Fibroblast of lung (primary cell): ENCODE data around the gene VPS37C. TPM values are rescaled to one million over a fixed set of nuclear protein-coding genes. Genes with fewer than 3 reads are reported as not detected.

Experiments used
- DNase-seq, 2 donors: peaks; one replicate each; pipeline versions ENCODE4 v3.0.0 to v3.0.0-alpha.2; 2010; ENCODE audit warnings: low read depth in 2 of 2
- H2AFZ ChIP-seq: 2 replicates; pipeline ENCODE4 v1.5.1; 2012; ENCODE audit warnings: low read length, control low read depth, inconsistent platforms
- H3K27ac ChIP-seq: 2 replicates; pipeline ENCODE4 v1.5.1; 2011; ENCODE audit warnings: low read length, control low read depth; ENCODE audit not compliant: insufficient read depth
- H3K27me3 ChIP-seq: 2 replicates; pipeline ENCODE4 v1.5.1; 2011; ENCODE audit warnings: mild to moderate bottlenecking, low read length; ENCODE audit not compliant: control insufficient read depth, insufficient read depth
- H3K36me3 ChIP-seq: 2 replicates; pipeline ENCODE4 v1.5.1; 2011; ENCODE audit warnings: low read length; ENCODE audit not compliant: control insufficient read depth, insufficient read depth
- H3K4me1 ChIP-seq: 2 replicates; pipeline ENCODE4 v1.5.1; 2011; ENCODE audit warnings: low read length; ENCODE audit not compliant: control insufficient read depth, insufficient read depth; ENCODE audit errors: extremely low read depth
- H3K4me2 ChIP-seq: 2 replicates; pipeline ENCODE4 v1.5.1; 2011; ENCODE audit warnings: low read length, control low read depth; ENCODE audit not compliant: insufficient read depth; ENCODE audit errors: extremely low read depth
- H3K4me3 ChIP-seq, 4 experiments: fragments of 200-600 bp in 1 of 4; sonication (generic) in 1 of 4; replicated peaks in 1 of 4; 2 replicates each; pipeline ENCODE4 v1.5.1; 2011 to 2016; ENCODE audit warnings: low read length in 4 of 4, low read depth in 3 of 4, mild to moderate bottlenecking in 3 of 4, control low read depth in 2 of 4, inconsistent platforms in 1 of 4, mixed read lengths in 1 of 4; ENCODE audit not compliant: insufficient read depth in 1 of 4; ENCODE audit errors: control extremely low read depth in 1 of 4
- H3K79me2 ChIP-seq: 2 replicates; pipeline ENCODE4 v1.5.1; 2012; ENCODE audit warnings: mild to moderate bottlenecking, low read length, inconsistent platforms; ENCODE audit not compliant: control insufficient read depth, insufficient read depth
- H3K9ac ChIP-seq: 2 replicates; pipeline ENCODE4 v1.5.1; 2011; ENCODE audit warnings: mild to moderate bottlenecking, low read length, control low read depth; ENCODE audit not compliant: insufficient read depth
- H3K9me3 ChIP-seq: 2 replicates; pipeline ENCODE4 v1.5.1; 2012; ENCODE audit warnings: low read depth, low read length; ENCODE audit not compliant: control insufficient read depth, insufficient read depth
- H4K20me1 ChIP-seq: 2 replicates; pipeline ENCODE4 v1.5.1; 2011; ENCODE audit warnings: low read length; ENCODE audit not compliant: control insufficient read depth, insufficient read depth; ENCODE audit errors: extremely low read depth
- EZH2 ChIP-seq: IDR thresholded peaks from 2 replicates; pipeline ENCODE4 v1.5.1; 2012; ENCODE audit warnings: low read length, control low read depth, mild to moderate bottlenecking; ENCODE audit errors: missing control alignments
- polyA plus RNA-seq, 2 donors: library from polyadenylated mRNA; depleted of rRNA in 1 of 2; stranded (reverse) in 1 of 2; unstranded in 1 of 2; fragments of >200 nt; gene quantifications; 2 replicates each; pipeline ENCODE4 v1.2.1, GENCODE V29; 2011 to 2012; ENCODE audit warnings: missing spikeins in 1 of 2
- total RNA-seq: library from RNA; depleted of rRNA; stranded (reverse); fragments of >200 nt; gene quantifications from 2 replicates; pipeline ENCODE4 v1.2.1, GENCODE V29; 2014
- TF ChIP-seq, protein P1 (sequence below), 2 donors: IDR thresholded peaks in 1 of 2; conservative IDR thresholded peaks in 1 of 2; 1 replicate in 1 of 2; 2 replicates in 1 of 2; pipeline ENCODE4 v1.5.1; 2011 to 2012; ENCODE audit warnings: low read length in 2 of 2, control low read depth in 1 of 2, inconsistent platforms in 1 of 2, low read depth in 1 of 2, mild to moderate bottlenecking in 1 of 2

The VPS37C gene
- total and polyA plus RNA-seq, 2 donors (not counting 1 experiment from before 2014, with no cell fraction given), result 7.6 to 9.9 TPM

DNA sequence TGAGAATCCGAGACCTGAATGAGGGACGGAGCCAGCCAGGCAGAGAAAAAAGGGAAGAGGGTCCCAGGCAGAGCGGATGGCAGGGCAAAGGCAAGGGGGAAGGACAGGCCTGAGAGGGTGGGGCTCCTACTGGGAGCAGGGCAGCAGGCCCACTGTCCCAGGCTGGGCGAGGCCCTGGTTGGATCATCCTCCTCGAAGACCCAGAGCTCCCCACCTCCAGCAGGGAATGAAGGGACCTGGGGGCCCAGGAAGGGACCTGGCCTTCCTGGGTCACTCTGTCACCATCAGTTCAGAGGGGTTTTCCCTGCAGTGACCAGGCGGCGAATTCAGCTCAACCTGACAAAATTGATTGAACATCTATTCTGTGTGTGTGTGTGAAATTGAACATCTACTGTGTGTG lies 54.9 kb downstream of the VPS37C start:
- no peak overlapping the region for H3K9ac ChIP-seq
- no peak overlapping the region for H3K4me3 ChIP-seq
- H3K9me3 ChIP-seq, result no peaks in the 10 kb centered on the region
- H2AFZ ChIP-seq, result no peak overlapping the region
- no peak for DNase-seq
- no peak overlapping the region for H3K4me2 ChIP-seq
- no peaks in the 10 kb centered on the region for H3K27me3 ChIP-seq
- TF ChIP-seq, protein P1, sequence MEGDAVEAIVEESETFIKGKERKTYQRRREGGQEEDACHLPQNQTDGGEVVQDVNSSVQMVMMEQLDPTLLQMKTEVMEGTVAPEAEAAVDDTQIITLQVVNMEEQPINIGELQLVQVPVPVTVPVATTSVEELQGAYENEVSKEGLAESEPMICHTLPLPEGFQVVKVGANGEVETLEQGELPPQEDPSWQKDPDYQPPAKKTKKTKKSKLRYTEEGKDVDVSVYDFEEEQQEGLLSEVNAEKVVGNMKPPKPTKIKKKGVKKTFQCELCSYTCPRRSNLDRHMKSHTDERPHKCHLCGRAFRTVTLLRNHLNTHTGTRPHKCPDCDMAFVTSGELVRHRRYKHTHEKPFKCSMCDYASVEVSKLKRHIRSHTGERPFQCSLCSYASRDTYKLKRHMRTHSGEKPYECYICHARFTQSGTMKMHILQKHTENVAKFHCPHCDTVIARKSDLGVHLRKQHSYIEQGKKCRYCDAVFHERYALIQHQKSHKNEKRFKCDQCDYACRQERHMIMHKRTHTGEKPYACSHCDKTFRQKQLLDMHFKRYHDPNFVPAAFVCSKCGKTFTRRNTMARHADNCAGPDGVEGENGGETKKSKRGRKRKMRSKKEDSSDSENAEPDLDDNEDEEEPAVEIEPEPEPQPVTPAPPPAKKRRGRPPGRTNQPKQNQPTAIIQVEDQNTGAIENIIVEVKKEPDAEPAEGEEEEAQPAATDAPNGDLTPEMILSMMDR (conservative IDR thresholded peaks at IDR 0.05 in 1 of 2, IDR thresholded peaks at IDR 0.05 in 1 of 2; ENCODE audit: low read depth in 1 of 2, low read length in 2 of 2), result no peak
- no peak for TF ChIP-seq EZH2
- no peaks in the 10 kb centered on the region for H3K4me1 ChIP-seq
- no peak overlapping the region for H3K27ac ChIP-seq
- H3K79me2 ChIP-seq, result no peaks in the 10 kb centered on the region
- no peaks in the 10 kb centered on the region for H4K20me1 ChIP-seq
- H3K36me3 ChIP-seq, result no peaks in the 10 kb centered on the region

GRCh38 chr11:61104963-61105362 lies 56.3 kb downstream of the VPS37C start:
- Histone ChIP-seq H4K20me1 (no peaks in the 10 kb centered on the region), H3K4me1 (no peaks in the 10 kb centered on the region), H3K27ac (no peak overlapping the region), H3K36me3 (no peaks in the 10 kb centered on the region), H3K27me3 (no peaks in the 10 kb centered on the region), H3K9ac (no peak overlapping the region), H3K9me3 (no peaks in the 10 kb centered on the region), H3K4me3 (no peak overlapping the region), H2AFZ (no peak overlapping the region), H3K4me2 (no peak overlapping the region), H3K79me2 (no peaks in the 10 kb centered on the region)
- no peak for TF ChIP-seq EZH2
- TF ChIP-seq, protein P1 (conservative IDR thresholded peaks at IDR 0.05 in 1 of 2, IDR thresholded peaks at IDR 0.05 in 1 of 2; ENCODE audit: low read depth in 1 of 2, low read length in 2 of 2), result no peak
- DNase-seq, result no peak

GRCh38 chr11:61103851-61104423 lies 57.3 kb downstream of the VPS37C start:
- no peak overlapping the region for H3K27ac ChIP-seq
- no peak overlapping the region for H3K4me3 ChIP-seq
- H3K36me3 ChIP-seq, result no peaks in the 10 kb centered on the region
- H3K9me3 ChIP-seq, result no peaks in the 10 kb centered on the region
- no peak for DNase-seq
- H3K27me3 ChIP-seq, result no peaks in the 10 kb centered on the region
- H3K79me2 ChIP-seq, result no peaks in the 10 kb centered on the region
- TF ChIP-seq EZH2, result no peak
- TF ChIP-seq, protein P1 (conservative IDR thresholded peaks at IDR 0.05 in 1 of 2, IDR thresholded peaks at IDR 0.05 in 1 of 2; ENCODE audit: low read depth in 1 of 2, low read length in 2 of 2), result no peak
- H3K9ac ChIP-seq, result no peak overlapping the region
- H3K4me1 ChIP-seq, result no peaks in the 10 kb centered on the region
- H2AFZ ChIP-seq, result no peak overlapping the region
- H4K20me1 ChIP-seq, result no peaks in the 10 kb centered on the region
- H3K4me2 ChIP-seq, result no peak overlapping the region
